NCI-H2196 (cell line): Measurements from ENCODE around the gene METTL16.
"Not testable (repeated sequence)": the region's sequence is repeated elsewhere in the genome, so short reads cannot be mapped to it uniquely, and the experiment has no call there.

Experiments used
- DNase-seq: peaks from one replicate; lab custom pipeline; 2025; ENCODE audit not compliant: unreplicated experiment; lab: John Stamatoyannopoulos, UW

METTL16 gene

GRCh38 chr17:2511462-2512369 is at the start of gene METTL16:
METTL16 (minus strand) TSS chr17:2511888; CDS start chr17:2502331, 9,557 bp downstream.
- peak; percentile 86 for DNase-seq

- no peak for DNase-seq
Measured at GRCh38 chr17:2560658-2561057, 49.0 kb upstream of the METTL16 start.

- DNase-seq, result no peak
Measured at GRCh38 chr17:2551928-2552327, 40.2 kb upstream of the METTL16 start.

- DNase-seq, result no peak
Measured at GRCh38 chr17:2551493-2551892, 39.8 kb upstream of the METTL16 start.

GRCh38 chr17:2549392-2550211 is 37.9 kb upstream of the METTL16 start:
- DNase-seq, result no peak

- DNase-seq, result not testable (repeated sequence)
Measured at GRCh38 chr17:2548026-2548425, 36.3 kb upstream of the METTL16 start.

GRCh38 chr17:2547176-2547575 is 35.5 kb upstream of the METTL16 start:
- no peak for DNase-seq

- DNase-seq, result no peak
Measured at GRCh38 chr17:2545393-2545792, 33.7 kb upstream of the METTL16 start.

- DNase-seq, result no peak
Measured at GRCh38 chr17:2542456-2542855, 30.8 kb upstream of the METTL16 start.

GRCh38 chr17:2542056-2542455 is 30.4 kb upstream of the METTL16 start:
- DNase-seq, result no peak

GRCh38 chr17:2537579-2537978 is 25.9 kb upstream of the METTL16 start:
- DNase-seq, result not testable (repeated sequence)

GRCh38 chr17:2532146-2532720 is 20.5 kb upstream of the METTL16 start:
- no peak for DNase-seq

GRCh38 chr17:2531243-2531954 is 19.7 kb upstream of the METTL16 start:
- DNase-seq, result not testable (repeated sequence)

- not testable (repeated sequence) for DNase-seq
Measured at GRCh38 chr17:2521775-2522410, 10.2 kb upstream of the METTL16 start.

- no peak for DNase-seq
Measured at GRCh38 chr17:2521257-2521656, 9.6 kb upstream of the METTL16 start.

- no peak for DNase-seq
Measured at GRCh38 chr17:2517539-2517938, 5.9 kb upstream of the METTL16 start.

GRCh38 chr17:2511138-2511461 is 588 bp downstream of the METTL16 start:
- no peak for DNase-seq

- no peak for DNase-seq
Measured at GRCh38 chr17:2510559-2510958, 1.1 kb downstream of the METTL16 start.

GRCh38 chr17:2508035-2508434 is 3.7 kb downstream of the METTL16 start:
- no peak for DNase-seq

GRCh38 chr17:2507015-2507414 is 4.7 kb downstream of the METTL16 start:
- DNase-seq, result not testable (repeated sequence)

- no peak for DNase-seq
Measured at GRCh38 chr17:2503627-2504026, 8.1 kb downstream of the METTL16 start.
